IPS-15b (cell line): ENCODE data around the gene THEM5.

Experiments used
- H3K27me3 ChIP-seq: one replicate; pipeline ENCODE4 v1.6.1; 2013; ENCODE audit warnings: low read length; ENCODE audit not compliant: control insufficient read depth, insufficient read depth
- H3K36me3 ChIP-seq: one replicate; pipeline ENCODE4 v1.6.1; 2013; ENCODE audit warnings: low read length; ENCODE audit not compliant: control insufficient read depth, insufficient read depth
- H3K4me1 ChIP-seq: one replicate; pipeline ENCODE4 v1.6.1; 2013; ENCODE audit warnings: mild to moderate bottlenecking, low read length; ENCODE audit not compliant: control insufficient read depth, insufficient read depth
- H3K4me3 ChIP-seq: one replicate; pipeline ENCODE4 v1.5.1; 2013; ENCODE audit warnings: low read depth, low read length
- H3K9ac ChIP-seq: one replicate; pipeline ENCODE4 v1.6.1; 2013; ENCODE audit warnings: low read depth, mild to moderate bottlenecking, low read length
- H3K9me3 ChIP-seq: one replicate; pipeline ENCODE4 v1.6.1; 2013; ENCODE audit warnings: mild to moderate bottlenecking, low read length; ENCODE audit not compliant: control insufficient read depth, insufficient read depth

The THEM5 gene

GRCh38 chr1:151814426-151814825, 39.1 kb downstream of the THEM5 start:
- Histone ChIP-seq H3K9me3 (no peaks in the 10 kb centered on the region), H3K27me3 (no peaks in the 10 kb centered on the region), H3K4me3 (no peak overlapping the region), H3K4me1 (peaks cover 7% of the 10 kb centered on the region), H3K9ac (no peak overlapping the region), H3K36me3 (no peaks in the 10 kb centered on the region)

GRCh38 chr1:151813271-151813977, 40.1 kb downstream of the THEM5 start:
- Histone ChIP-seq H3K4me3 (no peak overlapping the region), H3K9ac (no peak overlapping the region)

GRCh38 chr1:151811181-151811580, 42.3 kb downstream of the THEM5 start:
- H3K4me1 ChIP-seq = peaks cover 7% of the 10 kb centered on the region
- H3K9me3 ChIP-seq = no peaks in the 10 kb centered on the region
- H3K4me3 ChIP-seq = no peak overlapping the region
- no peaks in the 10 kb centered on the region for H3K27me3 ChIP-seq
- H3K36me3 ChIP-seq = no peaks in the 10 kb centered on the region
- H3K9ac ChIP-seq = no peak overlapping the region

More at GRCh38 chr1:151813271-151813977, 40.1 kb downstream of the THEM5 start:
- no peaks in the 10 kb centered on the region for H3K36me3 ChIP-seq
- peaks cover 7% of the 10 kb centered on the region for H3K4me1 ChIP-seq
- no peaks in the 10 kb centered on the region for H3K27me3 ChIP-seq
- no peaks in the 10 kb centered on the region for H3K9me3 ChIP-seq

GRCh38 chr1:151809985-151810556, 43.4 kb downstream of the THEM5 start:
- no peaks in the 10 kb centered on the region for H3K9me3 ChIP-seq
- no peaks in the 10 kb centered on the region for H3K36me3 ChIP-seq
- peaks cover 7% of the 10 kb centered on the region for H3K4me1 ChIP-seq
- H3K27me3 ChIP-seq = no peaks in the 10 kb centered on the region
- H3K4me3 ChIP-seq = no peak overlapping the region
- peak overlapping the region; percentile 47 for H3K9ac ChIP-seq

- Histone ChIP-seq H3K9ac (peak overlapping the region; percentile 47), H3K9me3 (no peaks in the 10 kb centered on the region), H3K27me3 (no peaks in the 10 kb centered on the region), H3K4me3 (no peak overlapping the region), H3K36me3 (no peaks in the 10 kb centered on the region), H3K4me1 (peaks cover 7% of the 10 kb centered on the region)
These were observed 44.1 kb downstream of the THEM5 start for GRCh38 chr1:151809290-151809984.

- Histone ChIP-seq H3K36me3 (no peaks in the 10 kb centered on the region), H3K27me3 (no peaks in the 10 kb centered on the region), H3K4me1 (peaks cover 7% of the 10 kb centered on the region), H3K4me3 (no peak overlapping the region), H3K9me3 (no peaks in the 10 kb centered on the region), H3K9ac (no peak overlapping the region)
These were observed 45.7 kb downstream of the THEM5 start for GRCh38 chr1:151807766-151808165.

- Histone ChIP-seq H3K27me3 (no peaks in the 10 kb centered on the region), H3K36me3 (no peaks in the 10 kb centered on the region), H3K9ac (no peak overlapping the region), H3K4me3 (no peak overlapping the region), H3K4me1 (peaks cover 7% of the 10 kb centered on the region), H3K9me3 (no peaks in the 10 kb centered on the region)
These were observed 46.4 kb downstream of the THEM5 start for GRCh38 chr1:151807131-151807530.

GRCh38 chr1:151806170-151806569, 47.3 kb downstream of the THEM5 start:
- Histone ChIP-seq H3K4me3 (no peak overlapping the region), H3K27me3 (no peaks in the 10 kb centered on the region), H3K4me1 (peaks cover 7% of the 10 kb centered on the region), H3K9ac (no peak overlapping the region), H3K9me3 (no peaks in the 10 kb centered on the region), H3K36me3 (no peaks in the 10 kb centered on the region)

GRCh38 chr1:151805066-151805820, 48.3 kb downstream of the THEM5 start, which contains the start of gene LINGO4:
Gene LINGO4 (minus strand): TSS chr1:151805419. CDS start chr1:151802704, 2,715 bp downstream.
- Histone ChIP-seq H3K4me3 (no peak within 1 kb of the TSS), H3K9me3 (no peaks in the 10 kb centered on the region)

GRCh38 chr1:151803915-151804314, 49.6 kb downstream of the THEM5 start:
- H3K9me3 ChIP-seq = no peaks in the 10 kb centered on the region
- H3K9ac ChIP-seq = no peak overlapping the region
- no peaks in the 10 kb centered on the region for H3K36me3 ChIP-seq
- peaks cover 5% of the 10 kb centered on the region for H3K4me1 ChIP-seq
- H3K27me3 ChIP-seq = no peaks in the 10 kb centered on the region
- H3K4me3 ChIP-seq = no peak overlapping the region

More at GRCh38 chr1:151805066-151805820, 48.3 kb downstream of the THEM5 start, which contains the start of gene LINGO4:
- Histone ChIP-seq H3K9ac (no peak within 1 kb of the TSS), H3K4me1 (peaks cover 7% of the 10 kb centered on the region), H3K27me3 (no peaks in the 10 kb centered on the region), H3K36me3 (no peaks in the 10 kb centered on the region)

GRCh38 chr1:151803164-151803563, 50.3 kb downstream of the THEM5 start:
- Histone ChIP-seq H3K27me3 (no peaks in the 10 kb centered on the region), H3K4me1 (peaks cover 5% of the 10 kb centered on the region), H3K36me3 (no peaks in the 10 kb centered on the region), H3K9me3 (no peaks in the 10 kb centered on the region), H3K4me3 (no peak overlapping the region), H3K9ac (no peak overlapping the region)
